ENCODE data around the gene IGSF23. TPM values are rescaled to one million over a fixed set of nuclear protein-coding genes. Genes with fewer than 3 reads are reported as not detected.

Gene IGSF23
- total and polyA plus RNA-seq, 2 of the 13 experiments (the other 11 are each of a cell fraction or from before 2014, with no cell fraction given) = 2.3 to 8.8 TPM

DNA sequence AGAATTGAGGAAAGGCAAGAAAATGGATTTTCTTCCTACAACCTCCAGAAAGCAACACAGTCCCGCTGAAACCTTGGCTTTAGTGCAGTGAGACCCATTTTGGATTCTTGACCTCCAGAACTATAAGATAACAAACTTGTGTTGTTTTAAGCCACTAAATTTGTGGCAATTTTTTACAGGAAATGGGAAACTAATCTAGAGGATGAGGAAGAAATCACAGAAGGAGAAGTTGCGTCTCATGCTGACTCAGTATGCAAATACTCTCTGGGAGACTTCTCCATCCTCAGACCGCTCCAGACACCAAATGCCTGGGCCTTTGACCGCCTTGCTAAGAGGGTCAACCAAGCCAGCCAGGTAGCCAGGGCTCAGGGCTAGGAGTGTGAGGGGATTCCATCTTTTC lies 72.5 kb downstream of the IGSF23 start (continued):
- TF ChIP-seq TERF1 (CRISPR knock-in tag; IDR thresholded peaks at IDR 0.05) (no peak), ATF7 (IDR thresholded peaks at IDR 0.05) (no peak), ATF7 (CRISPR knock-in tag; IDR thresholded peaks at IDR 0.05) (no peak), GTF3A (CRISPR knock-in tag; conservative IDR thresholded peaks at IDR 0.05) (no peak), FUBP1 (CRISPR knock-in tag; IDR thresholded peaks at IDR 0.05; ENCODE audit: borderline replicate concordance) (no peak), ZNF510 (CRISPR knock-in tag; IDR thresholded peaks at IDR 0.05; ENCODE audit: low read depth) (no peak), CREB3 (CRISPR knock-in tag; IDR thresholded peaks at IDR 0.05) (no peak), ZNF354B (CRISPR knock-in tag; IDR thresholded peaks at IDR 0.05) (no peak)
- TF ChIP-seq, protein P1, sequence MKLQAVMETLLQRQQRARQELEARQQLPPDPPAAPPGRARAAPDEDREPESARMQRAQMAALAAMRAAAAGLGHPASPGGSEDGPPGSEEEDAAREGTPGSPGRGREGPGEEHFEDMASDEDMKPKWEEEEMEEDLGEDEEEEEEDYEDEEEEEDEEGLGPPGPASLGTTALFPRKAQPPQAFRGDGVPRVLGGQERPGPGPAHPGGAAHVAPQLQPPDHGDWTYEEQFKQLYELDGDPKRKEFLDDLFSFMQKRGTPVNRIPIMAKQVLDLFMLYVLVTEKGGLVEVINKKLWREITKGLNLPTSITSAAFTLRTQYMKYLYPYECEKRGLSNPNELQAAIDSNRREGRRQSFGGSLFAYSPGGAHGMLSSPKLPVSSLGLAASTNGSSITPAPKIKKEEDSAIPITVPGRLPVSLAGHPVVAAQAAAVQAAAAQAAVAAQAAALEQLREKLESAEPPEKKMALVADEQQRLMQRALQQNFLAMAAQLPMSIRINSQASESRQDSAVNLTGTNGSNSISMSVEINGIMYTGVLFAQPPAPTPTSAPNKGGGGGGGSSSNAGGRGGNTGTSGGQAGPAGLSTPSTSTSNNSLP (IDR thresholded peaks at IDR 0.05; ENCODE audit: low read depth, low read length) = no peak
- TF ChIP-seq, protein P2, sequence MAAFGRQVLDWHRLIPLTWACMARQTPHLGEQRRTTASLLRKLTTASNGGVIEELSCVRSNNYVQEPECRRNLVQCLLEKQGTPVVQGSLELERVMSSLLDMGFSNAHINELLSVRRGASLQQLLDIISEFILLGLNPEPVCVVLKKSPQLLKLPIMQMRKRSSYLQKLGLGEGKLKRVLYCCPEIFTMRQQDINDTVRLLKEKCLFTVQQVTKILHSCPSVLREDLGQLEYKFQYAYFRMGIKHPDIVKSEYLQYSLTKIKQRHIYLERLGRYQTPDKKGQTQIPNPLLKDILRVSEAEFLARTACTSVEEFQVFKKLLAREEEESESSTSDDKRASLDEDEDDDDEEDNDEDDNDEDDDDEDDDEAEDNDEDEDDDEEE (CRISPR knock-in tag; IDR thresholded peaks at IDR 0.05) = no peak

MicroRNA genes within 50 kb of the gene (microRNA counts, 767-probe panel; counts per million panel counts)
- microRNA hsa-miR-4531 = not detected

Small RNA genes within 50 kb of the gene (microRNA-seq; reads per million reads assigned to microRNA genes)
- gene MIR4531 = not detected

Small RNA genes within 50 kb of the gene (small RNA-seq; reads per million reads assigned to genes)
- 0 reads per million in 3 experiments for gene AC243964.1 (ENCODE audit: insufficient read depth in 2 of 3, insufficient read length in 3 of 3, low read depth in 2 of 3, low replicate concordance in 1 of 3)

Other genes with a start within 250 kb of the IGSF23 start
- 1.7 and 3.2 TPM in 2 replicates for gene ZNF285, start 212.0 kb upstream of the IGSF23 start, total RNA-seq (2016; rRNA removed; fragmentation: Illumina TruSeq; extraction: Trizol)
- 0.78 and 0.82 TPM in 2 replicates for gene ZNF285, start 212.0 kb upstream of the IGSF23 start, polyA plus RNA-seq (2011; rRNA removed)
- gene ZNF229, start 165.1 kb upstream of the IGSF23 start, total RNA-seq (2016; rRNA removed; fragmentation: Illumina TruSeq; extraction: Trizol) = 0.11 and 0.52 TPM in 2 replicates
- gene ZNF229, start 165.1 kb upstream of the IGSF23 start, polyA plus RNA-seq (2011; rRNA removed) = 0.01 and 0.05 TPM in 2 replicates
- gene ZNF180, start 113.0 kb upstream of the IGSF23 start, total RNA-seq (2016; rRNA removed; fragmentation: Illumina TruSeq; extraction: Trizol) = 9.3 and 13.4 TPM in 2 replicates
- 0.86 and 0.92 TPM in 2 replicates for gene ZNF180, start 113.0 kb upstream of the IGSF23 start, polyA plus RNA-seq (2011; rRNA removed)
- not detected in 2 replicates for gene CEACAM20, start 83.9 kb upstream of the IGSF23 start, total RNA-seq (2016; rRNA removed; fragmentation: Illumina TruSeq; extraction: Trizol)
- 0.04 and 0.12 TPM in 2 replicates for gene CEACAM20, start 83.9 kb upstream of the IGSF23 start, polyA plus RNA-seq (2011; rRNA removed)
- gene PVR, start 30.3 kb downstream of the IGSF23 start, total RNA-seq (2016; rRNA removed; fragmentation: Illumina TruSeq; extraction: Trizol) = 18.4 and 43.4 TPM in 2 replicates
- 46.6 and 59.5 TPM in 2 replicates for gene PVR, start 30.3 kb downstream of the IGSF23 start, polyA plus RNA-seq (2011; rRNA removed)
- gene CEACAM19, start 57.9 kb downstream of the IGSF23 start, total RNA-seq (2016; rRNA removed; fragmentation: Illumina TruSeq; extraction: Trizol) = 0.66 and 1.3 TPM in 2 replicates
- gene CEACAM19, start 57.9 kb downstream of the IGSF23 start, polyA plus RNA-seq (2011; rRNA removed) = 4.0 and 6.3 TPM in 2 replicates
- gene CEACAM16, start 85.6 kb downstream of the IGSF23 start, total RNA-seq (2016; rRNA removed; fragmentation: Illumina TruSeq; extraction: Trizol) = not detected in 2 replicates
- gene CEACAM16, start 85.6 kb downstream of the IGSF23 start, polyA plus RNA-seq (2011; rRNA removed) = not detected in 2 replicates
- 2.0 and 4.0 TPM in 2 replicates for gene BCL3, start 135.1 kb downstream of the IGSF23 start, total RNA-seq (2016; rRNA removed; fragmentation: Illumina TruSeq; extraction: Trizol)
- gene BCL3, start 135.1 kb downstream of the IGSF23 start, polyA plus RNA-seq (2011; rRNA removed) = 2.3 and 2.6 TPM in 2 replicates
- 1.1 and 1.8 TPM in 2 replicates for gene CBLC, start 164.3 kb downstream of the IGSF23 start, total RNA-seq (2016; rRNA removed; fragmentation: Illumina TruSeq; extraction: Trizol)
- 2.6 and 4.3 TPM in 2 replicates for gene CBLC, start 164.3 kb downstream of the IGSF23 start, polyA plus RNA-seq (2011; rRNA removed)
- 30.6 and 51.2 TPM in 2 replicates for gene BCAM, start 195.5 kb downstream of the IGSF23 start, total RNA-seq (2016; rRNA removed; fragmentation: Illumina TruSeq; extraction: Trizol)
- 62.7 and 68.0 TPM in 2 replicates for gene BCAM, start 195.5 kb downstream of the IGSF23 start, polyA plus RNA-seq (2011; rRNA removed)
- 32.7 and 75.4 TPM in 2 replicates for gene NECTIN2, start 232.7 kb downstream of the IGSF23 start, total RNA-seq (2016; rRNA removed; fragmentation: Illumina TruSeq; extraction: Trizol)
- gene NECTIN2, start 232.7 kb downstream of the IGSF23 start, polyA plus RNA-seq (2011; rRNA removed) = 114 and 164 TPM in 2 replicates